Activated CD8-positive, alpha-beta T cell treated with anti-CD3 and anti-CD28 coated beads, Interleukin-2, amount 10 ng/mL, durations not matched to agents 7 days and 5 days (primary cell): Measurements from ENCODE around the gene GAS7. TPM values are rescaled to one million over a fixed set of nuclear protein-coding genes. Genes with fewer than 3 reads are reported as not detected.
A peak's percentile ranks its signal among the peaks of the same experiment; 100 is the strongest.

Experiments used
- ATAC-seq: fragments of 150-1000 bp; cut with Tn5 transposase; one replicate; pipeline ENCODE4 v1.10.0; 2021; ENCODE audit warnings: moderate library complexity
- CTCF ChIA-PET: fragments of 350-600 bp; sonication (Branson Sonifier 250); formaldehyde crosslinking; loops from one replicate; lab custom pipeline; 2021; ENCODE audit warnings: antibody characterized with exemption; lab: Charles Lee
- POLR2A ChIA-PET: fragments of 350-600 bp; sonication (Branson Sonifier 250); formaldehyde crosslinking; loops from one replicate; lab custom pipeline; 2021; ENCODE audit warnings: antibody characterized with exemption; lab: Charles Lee
- DNase-seq: peaks from one replicate; pipeline ENCODE4 v3.0.0-alpha.2; 2020
- H3K27ac Mint-ChIP-seq: one replicate; pipeline ENCODE4 v1.8.0; 2021; ENCODE audit warnings: mild to moderate bottlenecking, mixed read lengths
- H3K27me3 Mint-ChIP-seq: one replicate; pipeline ENCODE4 v1.8.0; 2021; ENCODE audit warnings: low read depth, mixed read lengths
- H3K36me3 Mint-ChIP-seq: one replicate; pipeline ENCODE4 v1.8.0; 2021; ENCODE audit warnings: low read depth, mixed read lengths
- H3K4me1 Mint-ChIP-seq: one replicate; pipeline ENCODE4 v1.8.0; 2021; ENCODE audit warnings: low read depth, mixed read lengths
- H3K4me3 Mint-ChIP-seq: one replicate; pipeline ENCODE4 v1.8.0; 2021; ENCODE audit warnings: mild to moderate bottlenecking, mixed read lengths
- H3K9me3 Mint-ChIP-seq: one replicate; pipeline ENCODE4 v1.8.0; 2022; ENCODE audit warnings: mixed read lengths; ENCODE audit not compliant: insufficient read depth
- total RNA-seq, 2 experiments: library from RNA; stranded (reverse); gene quantifications; one replicate each; pipeline ENCODE4 v1.2.3, GENCODE V29; 2021

GAS7 gene
- total RNA-seq, 2 experiments from 2014 or later: 0.61 to 1.6 TPM

DNA sequence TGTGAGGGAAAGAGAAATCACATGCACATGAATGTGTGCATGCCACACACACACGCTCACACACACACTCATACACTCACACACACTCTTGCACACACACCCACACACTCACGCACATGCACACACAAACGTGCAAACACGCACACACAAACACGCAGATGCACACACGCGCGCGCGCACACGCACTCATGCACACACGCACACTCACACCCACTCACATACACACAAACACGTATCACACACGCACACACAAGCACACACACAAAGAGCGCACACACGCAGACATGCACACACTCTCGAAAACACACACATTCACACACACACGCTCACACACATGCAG, 72.2 kb downstream of the GAS7 start:
- Mint-ChIP-seq H3K4me1 (peaks cover 26% of the 10 kb centered on the region), H3K9me3 (no peaks in the 10 kb centered on the region), H3K27me3 (peaks cover 8% of the 10 kb centered on the region), H3K4me3 (no peak overlapping the region), H3K36me3 (no peaks in the 10 kb centered on the region), H3K27ac (no peak overlapping the region)
- POLR2A ChIA-PET: no interaction called here
- DNase-seq: no peak
- CTCF ChIA-PET: no interaction called here
- no peak for ATAC-seq

DNA sequence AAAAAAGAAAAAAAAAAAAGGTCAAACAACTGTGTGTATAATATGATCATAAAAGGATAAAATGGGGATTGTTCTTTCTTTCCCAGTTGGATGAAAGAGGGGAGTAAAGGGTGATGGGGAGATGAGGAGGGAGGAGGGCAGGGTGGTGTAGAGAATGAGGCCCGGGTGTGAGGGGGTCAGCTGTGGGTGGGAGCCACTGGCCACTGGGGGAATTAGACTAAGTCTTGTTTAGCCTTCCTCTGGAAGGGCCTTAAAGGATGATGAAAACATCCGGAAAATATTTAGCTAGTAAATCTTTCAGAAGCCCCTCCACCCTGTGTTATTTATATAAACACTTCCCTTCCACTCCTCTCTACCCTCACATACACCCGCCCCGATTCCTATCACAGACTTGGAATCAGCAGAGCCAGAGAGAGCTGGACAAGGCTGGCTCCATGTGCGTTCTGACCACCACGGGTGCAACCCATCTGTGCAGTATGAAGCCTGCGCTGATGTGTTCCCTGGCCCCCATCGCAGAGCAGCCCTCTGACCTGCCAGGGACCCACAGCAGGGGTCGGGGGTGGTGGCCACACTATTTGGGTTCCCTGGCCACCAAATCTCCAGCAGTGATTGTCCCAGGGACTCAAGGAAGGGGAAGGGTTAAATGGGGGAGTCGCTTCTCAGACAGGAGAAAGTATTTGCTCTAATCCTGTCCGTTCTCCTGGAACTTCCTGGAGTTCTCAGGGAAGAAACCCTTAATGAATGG, 72.7 kb downstream of the GAS7 start:
- Mint-ChIP-seq H3K4me1 (peaks cover 30% of the 10 kb centered on the region), H3K27ac (no peak overlapping the region), H3K4me3 (no peak overlapping the region), H3K9me3 (no peaks in the 10 kb centered on the region), H3K36me3 (no peaks in the 10 kb centered on the region), H3K27me3 (peaks cover 5% of the 10 kb centered on the region)
- DNase-seq (no peak), ATAC-seq (no peak)
- ChIA-PET POLR2A (no interaction called here), CTCF (no interaction called here)

DNA sequence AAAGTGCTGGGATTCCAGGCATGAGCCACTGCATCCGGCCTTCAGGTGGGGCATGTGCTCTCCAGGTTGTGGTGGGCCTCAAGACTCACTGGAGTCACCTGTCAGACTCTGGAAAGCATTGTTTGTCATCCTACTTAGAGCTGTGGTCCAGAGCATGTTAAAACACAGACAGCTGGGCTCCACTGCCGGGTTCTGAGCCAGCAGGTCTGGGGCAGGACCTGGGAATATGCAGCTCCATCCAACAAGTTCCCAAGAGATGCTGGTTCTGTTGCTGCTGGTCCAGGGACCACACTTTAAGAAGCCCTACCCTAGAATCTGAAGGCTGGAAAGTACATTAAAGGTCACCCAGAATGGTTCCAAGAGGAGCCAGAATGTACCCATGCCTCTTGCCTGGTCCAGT, 75.3 kb downstream of the GAS7 start:
- Mint-ChIP-seq H3K36me3 (no peaks in the 10 kb centered on the region), H3K4me1 (peaks cover 53% of the 10 kb centered on the region), H3K9me3 (no peaks in the 10 kb centered on the region), H3K4me3 (no peak overlapping the region), H3K27ac (no peak overlapping the region), H3K27me3 (no peaks in the 10 kb centered on the region)
- ChIA-PET CTCF (no interaction called here), POLR2A (no interaction called here)
- DNase-seq: no peak
- no peak for ATAC-seq

DNA sequence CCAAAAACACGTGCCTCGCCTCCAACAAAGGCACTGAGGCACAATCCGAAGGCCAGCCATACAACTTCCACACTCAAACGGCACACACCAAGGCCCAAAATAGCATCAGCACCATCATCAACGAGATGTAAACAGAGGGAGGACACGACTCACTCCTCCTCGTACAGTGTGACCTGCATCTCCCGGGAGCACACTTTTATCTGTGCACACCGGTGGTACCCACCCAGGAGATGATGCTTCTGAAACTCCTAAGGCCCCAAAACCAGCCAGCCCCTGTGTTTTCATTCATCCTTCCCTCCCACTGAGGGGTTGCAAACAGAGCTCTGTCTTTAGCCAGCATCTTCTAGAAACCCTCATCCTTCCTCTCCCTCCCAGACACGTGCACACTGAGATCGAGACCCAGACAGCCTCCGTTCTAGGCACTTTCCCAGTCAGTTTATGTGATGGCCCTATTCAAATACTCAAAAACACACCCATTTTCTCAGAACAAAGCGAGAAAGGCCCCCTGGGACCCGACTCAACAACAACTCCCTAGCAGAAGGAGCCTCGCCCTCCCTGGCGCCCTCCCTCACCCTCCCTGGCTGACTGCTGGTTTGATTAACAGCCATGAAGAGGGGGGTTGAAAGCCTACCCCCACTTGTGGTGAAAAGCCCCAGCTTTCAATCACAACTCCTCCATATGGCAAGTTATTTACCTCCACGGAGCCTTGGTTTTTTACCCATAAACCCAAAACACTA, 76.3 kb downstream of the GAS7 start:
- ChIA-PET CTCF (no interaction called here), POLR2A (no interaction called here)
- peaks cover 56% of the 10 kb centered on the region for H3K4me1 Mint-ChIP-seq
- DNase-seq (no peak), ATAC-seq (no peak)
- no peak overlapping the region for H3K4me3 Mint-ChIP-seq
- H3K27me3 Mint-ChIP-seq: no peaks in the 10 kb centered on the region
- H3K27ac Mint-ChIP-seq: peak overlapping the region; percentile 31
- no peaks in the 10 kb centered on the region for H3K36me3 Mint-ChIP-seq
- H3K9me3 Mint-ChIP-seq: no peaks in the 10 kb centered on the region

DNA sequence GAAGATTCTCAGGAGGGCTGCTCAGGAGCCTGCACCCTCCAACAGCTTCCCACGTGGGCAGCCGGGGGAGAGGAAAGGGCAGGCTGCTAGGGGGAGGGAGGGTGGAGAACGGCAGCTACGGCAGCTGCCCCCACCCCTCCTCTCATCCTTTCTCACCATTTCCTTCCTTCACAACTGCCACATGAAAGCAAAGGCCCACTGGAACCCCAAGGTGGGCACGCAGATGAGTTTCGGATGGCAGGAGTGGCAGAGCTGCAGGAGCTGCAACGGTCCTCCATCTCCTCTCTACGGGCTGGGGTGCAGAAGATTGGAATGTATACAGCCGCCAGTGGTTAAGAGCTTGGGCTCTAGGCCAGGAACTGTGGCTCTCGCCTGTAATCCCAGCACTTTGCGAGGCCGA, 77.7 kb downstream of the GAS7 start:
- peak overlapping the region; percentile 60 for H3K27ac Mint-ChIP-seq
- H3K4me1 Mint-ChIP-seq: peaks cover 62% of the 10 kb centered on the region
- H3K36me3 Mint-ChIP-seq: peaks cover 1% of the 10 kb centered on the region
- H3K9me3 Mint-ChIP-seq: no peaks in the 10 kb centered on the region
- POLR2A ChIA-PET: no interaction called here
- DNase-seq (peak; percentile 30), ATAC-seq (peak; percentile 48)
- no peaks in the 10 kb centered on the region for H3K27me3 Mint-ChIP-seq
- peak overlapping the region; percentile 20 for H3K4me3 Mint-ChIP-seq
- CTCF ChIA-PET: interaction anchor here (2.1 kb wide), 1 partner anchor 106 kb away, joined by 5 read pairs; no protein-coding TSS in a partner anchor

DNA sequence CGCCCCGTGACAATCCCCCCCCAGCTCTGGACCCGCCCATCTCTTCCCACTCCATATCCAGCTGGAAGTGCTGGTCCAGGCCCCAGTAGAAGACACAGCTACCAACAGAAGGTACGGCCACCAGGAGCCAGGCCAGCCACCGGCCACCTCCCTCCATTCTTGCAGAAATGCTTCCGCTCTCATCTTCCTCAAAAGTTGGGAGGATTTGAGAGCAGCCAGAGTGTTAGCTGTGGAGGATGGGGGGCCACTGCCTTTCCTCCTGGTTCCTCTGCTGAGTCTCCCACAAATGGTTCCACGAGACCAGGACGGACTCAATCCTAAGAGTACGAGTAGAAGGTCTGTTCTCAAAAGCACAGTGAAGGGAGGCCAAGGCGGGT, 78.3 kb downstream of the GAS7 start:
- peak overlapping the region; percentile 60 for H3K27ac Mint-ChIP-seq
- CTCF ChIA-PET: interaction anchor here (2.1 kb wide), 1 partner anchor 106 kb away, joined by 5 read pairs; no protein-coding TSS in a partner anchor
- H3K4me1 Mint-ChIP-seq: peaks cover 68% of the 10 kb centered on the region

DNA sequence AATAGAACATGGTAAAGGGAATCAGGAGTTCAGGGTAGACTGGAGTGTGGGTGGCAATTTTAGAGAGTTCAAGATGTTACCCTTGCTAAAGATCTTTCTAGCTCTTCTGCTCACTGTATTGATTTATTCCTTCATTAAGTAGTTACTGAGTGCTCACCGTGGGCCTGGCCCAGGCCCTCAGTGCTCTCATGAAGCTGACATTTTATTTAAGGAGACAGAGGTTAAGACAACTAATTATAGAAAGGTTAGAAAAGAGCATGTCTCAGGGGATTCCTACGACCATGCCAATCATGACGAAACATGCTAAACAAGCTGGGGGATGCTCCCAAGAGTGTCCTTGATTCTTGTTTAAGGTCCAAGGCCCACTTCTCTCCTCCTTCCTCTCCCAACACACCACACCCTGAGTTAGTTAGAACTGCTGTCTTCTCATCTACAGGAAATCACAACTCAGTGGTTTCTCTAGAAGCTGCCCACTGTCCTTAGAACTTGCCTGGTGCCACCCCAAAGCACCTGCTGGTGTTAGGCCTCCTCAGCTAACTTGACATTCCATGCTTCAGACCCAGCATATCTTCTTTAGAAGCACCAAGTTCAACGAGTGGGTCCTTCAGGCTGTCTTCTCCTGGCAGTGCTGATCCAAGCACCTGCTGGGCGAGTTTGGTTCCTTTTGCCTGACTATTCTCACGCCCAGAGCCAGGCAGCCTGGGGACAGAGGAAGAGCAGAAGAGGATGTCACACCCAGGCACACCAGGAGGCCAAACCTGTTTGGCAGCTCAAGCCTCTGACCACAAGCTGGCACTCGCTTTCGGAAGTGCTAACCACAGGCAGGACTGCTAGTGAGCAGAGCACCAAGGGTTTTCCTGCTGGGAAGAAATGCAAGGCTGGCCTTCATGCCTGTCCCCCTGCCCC, 79.0 kb downstream of the GAS7 start:
- POLR2A ChIA-PET: no interaction called here
- no peaks in the 10 kb centered on the region for H3K9me3 Mint-ChIP-seq
- ATAC-seq (peak; percentile 21), DNase-seq (peak; percentile 32)
- H3K27ac Mint-ChIP-seq: peak overlapping the region; percentile 74
- CTCF ChIA-PET: interaction anchor here (2.1 kb wide), 1 partner anchor 107 kb away, joined by 5 read pairs; no protein-coding TSS in a partner anchor
- peaks cover 3% of the 10 kb centered on the region for H3K36me3 Mint-ChIP-seq
- H3K4me3 Mint-ChIP-seq: peak overlapping the region; percentile 20
- peaks cover 75% of the 10 kb centered on the region for H3K4me1 Mint-ChIP-seq
- H3K27me3 Mint-ChIP-seq: no peaks in the 10 kb centered on the region

More for the DNA sequence above, 78.3 kb downstream of the GAS7 start:
- Mint-ChIP-seq H3K36me3 (peaks cover 3% of the 10 kb centered on the region), H3K27me3 (no peaks in the 10 kb centered on the region), H3K4me3 (peak overlapping the region; percentile 20), H3K9me3 (no peaks in the 10 kb centered on the region)
- no peak for ATAC-seq
- DNase-seq: no peak
- POLR2A ChIA-PET: no interaction called here

DNA sequence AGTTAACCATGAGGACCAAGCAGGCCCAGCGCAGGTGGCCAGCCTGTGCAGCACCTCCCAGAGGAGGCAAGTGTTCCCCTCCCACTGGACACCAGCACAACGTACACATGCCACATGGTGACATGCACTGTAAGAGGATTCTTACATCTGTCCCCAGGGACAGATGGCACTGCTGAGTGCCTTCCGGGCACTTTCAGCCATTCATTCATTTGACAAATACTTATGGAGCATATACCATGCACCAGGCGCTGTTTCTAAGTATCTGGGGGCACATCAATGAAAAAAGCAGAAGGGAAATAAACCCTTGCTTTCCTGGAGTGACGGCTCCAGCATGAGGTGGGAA, 79.6 kb downstream of the GAS7 start:
- H3K36me3 Mint-ChIP-seq: peaks cover 3% of the 10 kb centered on the region
- no peaks in the 10 kb centered on the region for H3K9me3 Mint-ChIP-seq
- ChIA-PET CTCF (no interaction called here), POLR2A (no interaction called here)
- no peaks in the 10 kb centered on the region for H3K27me3 Mint-ChIP-seq
- DNase-seq: no peak
- no peak for ATAC-seq
- peak overlapping the region; percentile 74 for H3K27ac Mint-ChIP-seq
- peaks cover 79% of the 10 kb centered on the region for H3K4me1 Mint-ChIP-seq
- H3K4me3 Mint-ChIP-seq: no peak overlapping the region

DNA sequence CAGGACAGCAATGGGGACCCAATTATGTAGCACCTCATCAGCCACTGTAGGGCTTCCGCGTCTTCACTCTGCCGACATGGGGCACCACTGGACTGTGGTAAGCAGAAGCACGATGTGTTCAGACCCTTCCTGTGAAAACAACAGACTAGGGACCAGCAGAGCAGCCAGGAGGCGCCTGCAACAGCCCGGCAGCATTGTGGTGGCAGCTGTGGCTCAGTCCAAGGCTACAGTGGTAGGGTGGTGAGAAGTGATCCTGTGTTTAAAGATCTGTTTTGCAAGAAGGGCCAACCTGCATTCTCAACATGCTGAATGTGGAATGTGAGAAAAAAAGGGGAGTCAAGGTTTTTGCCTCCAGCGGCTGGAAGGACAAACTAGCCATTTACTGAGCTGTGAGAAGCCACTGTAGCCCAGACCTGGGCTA, 80.8 kb downstream of the GAS7 start:
- peaks cover 76% of the 10 kb centered on the region for H3K4me1 Mint-ChIP-seq
- no peak overlapping the region for H3K27ac Mint-ChIP-seq
- DNase-seq: no peak
- H3K9me3 Mint-ChIP-seq: no peaks in the 10 kb centered on the region
- no peak overlapping the region for H3K4me3 Mint-ChIP-seq
- ChIA-PET CTCF (no interaction called here), POLR2A (no interaction called here)
- ATAC-seq: no peak
- peaks cover 3% of the 10 kb centered on the region for H3K36me3 Mint-ChIP-seq
- peaks cover 4% of the 10 kb centered on the region for H3K27me3 Mint-ChIP-seq

DNA sequence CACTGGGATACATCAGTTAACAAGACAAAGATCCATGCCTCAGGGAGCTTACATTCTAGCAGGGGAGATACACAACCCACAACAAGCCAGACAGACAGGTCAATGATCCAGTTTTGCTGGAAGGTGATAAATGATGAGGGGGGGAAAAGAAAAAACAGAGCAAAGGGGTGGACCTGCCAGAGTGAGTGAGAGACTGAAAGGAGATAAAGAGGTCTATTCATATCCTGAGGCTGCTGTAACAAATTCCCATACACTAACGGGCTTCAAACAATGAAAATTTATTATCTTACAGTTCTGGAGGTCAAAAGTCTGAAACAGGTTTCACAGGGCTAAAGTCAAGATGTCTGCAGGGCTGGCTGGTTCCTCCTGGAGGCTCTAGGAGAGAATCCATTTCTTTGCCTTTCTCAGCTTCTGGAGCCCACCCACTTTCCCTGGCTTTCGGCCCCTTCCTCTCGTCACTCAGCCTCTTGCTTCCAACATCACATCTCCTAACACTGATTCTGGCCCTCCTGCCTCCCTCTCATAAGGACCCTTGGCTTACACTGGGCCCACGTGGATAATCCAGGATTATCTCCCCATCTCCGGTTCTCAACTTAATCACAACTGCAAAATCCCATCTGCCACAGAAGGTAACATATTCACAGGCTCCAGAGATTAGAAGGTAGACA, 81.5 kb downstream of the GAS7 start:
- CTCF ChIA-PET: interaction anchor here (1.1 kb wide), 1 partner anchor 110 kb away, joined by 3 read pairs; no protein-coding TSS in a partner anchor
- POLR2A ChIA-PET: no interaction called here

DNA sequence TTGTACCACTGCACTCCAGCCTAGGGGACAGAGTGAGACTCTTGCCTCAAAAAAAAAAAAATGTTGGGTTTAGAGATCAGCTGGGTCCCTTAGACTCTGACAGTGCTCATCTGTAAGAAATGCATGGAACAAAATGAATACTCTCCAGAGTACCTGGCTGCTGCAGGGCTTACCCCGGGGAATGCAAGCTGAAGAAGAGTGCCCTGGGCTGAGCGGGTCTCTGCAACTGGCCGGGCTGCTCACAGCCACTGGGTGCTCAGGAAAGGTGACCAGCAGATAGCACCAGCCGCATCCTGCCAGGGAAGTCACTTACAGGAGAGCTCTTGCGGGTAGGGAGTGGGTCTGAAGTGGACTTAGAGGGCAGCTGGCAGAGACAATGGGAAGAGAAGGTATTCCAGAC, 82.1 kb downstream of the GAS7 start:
- H3K4me3 Mint-ChIP-seq: no peak overlapping the region
- ChIA-PET CTCF (interaction anchor here (1.1 kb wide), 1 partner anchor 110 kb away, joined by 3 read pairs; no protein-coding TSS in a partner anchor), POLR2A (no interaction called here)
- DNase-seq (no peak), ATAC-seq (no peak)
- peaks cover 4% of the 10 kb centered on the region for H3K27me3 Mint-ChIP-seq
- peaks cover 3% of the 10 kb centered on the region for H3K36me3 Mint-ChIP-seq
- peaks cover 63% of the 10 kb centered on the region for H3K4me1 Mint-ChIP-seq
- H3K9me3 Mint-ChIP-seq: no peaks in the 10 kb centered on the region
- H3K27ac Mint-ChIP-seq: no peak overlapping the region

More for the DNA sequence above, 81.5 kb downstream of the GAS7 start:
- Mint-ChIP-seq H3K4me3 (no peak overlapping the region), H3K36me3 (peaks cover 3% of the 10 kb centered on the region), H3K27me3 (peaks cover 4% of the 10 kb centered on the region), H3K27ac (peak overlapping the region; percentile 0), H3K9me3 (no peaks in the 10 kb centered on the region), H3K4me1 (peaks cover 69% of the 10 kb centered on the region)
- DNase-seq: no peak
- no peak for ATAC-seq
